Measurements from ENCODE around the gene MED29. TPM values are rescaled to one million over a fixed set of nuclear protein-coding genes. Genes with fewer than 3 reads are reported as not detected.

MED29 gene, protein sequence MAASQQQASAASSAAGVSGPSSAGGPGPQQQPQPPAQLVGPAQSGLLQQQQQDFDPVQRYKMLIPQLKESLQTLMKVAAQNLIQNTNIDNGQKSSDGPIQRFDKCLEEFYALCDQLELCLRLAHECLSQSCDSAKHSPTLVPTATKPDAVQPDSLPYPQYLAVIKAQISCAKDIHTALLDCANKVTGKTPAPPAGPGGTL
- polyA plus RNA-seq (2014; cell fraction: cytosol; rRNA removed), result 22.6 and 23.4 TPM in 2 replicates
- polyA plus RNA-seq (2014; cell fraction: nucleus; rRNA removed), result 5.6 and 6.3 TPM in 2 replicates

DNA sequence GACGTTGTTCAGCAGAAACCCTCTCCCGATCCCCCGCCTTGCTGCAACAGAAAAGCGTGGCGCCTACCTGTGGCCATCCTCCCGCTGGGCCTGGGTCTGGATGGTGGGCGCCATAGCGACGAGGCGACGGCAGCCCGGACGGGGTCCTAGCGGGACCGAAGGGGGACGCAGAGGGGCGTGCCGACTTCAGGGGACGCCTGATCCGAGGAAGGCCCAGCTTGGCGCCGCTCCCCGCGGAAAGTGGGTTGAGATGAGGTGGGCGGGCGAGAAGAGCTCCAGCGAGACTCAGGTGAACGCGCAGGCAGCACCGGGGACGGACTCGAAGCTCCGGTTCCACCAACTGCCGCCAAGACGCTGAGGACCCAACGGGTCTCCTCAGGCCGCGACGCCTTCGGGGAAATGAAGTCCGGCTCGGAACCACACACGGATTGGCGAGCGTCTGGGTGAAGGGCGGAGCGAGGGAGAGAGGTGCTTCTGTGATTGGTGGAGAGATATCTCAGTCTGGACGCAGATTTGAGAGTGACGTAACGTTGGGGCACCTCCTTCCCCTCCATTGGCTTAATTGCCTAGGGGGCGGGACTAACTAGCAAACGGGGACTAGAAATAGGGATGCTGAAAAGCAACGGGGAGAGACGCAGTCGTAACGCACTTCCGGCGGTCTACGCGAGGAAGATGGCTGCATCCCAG lies at the start of gene MED29, which contains the start of gene PAF1:
Gene MED29, plus strand, starts transcription at position 628 of the 687 bp plus-strand sequence. Its CDS starts 45 bp downstream, at position 673.
Gene PAF1, minus strand, starts transcription at position 356 of the 687 bp plus-strand sequence. Its CDS starts 242 bp downstream, at position 114.
- DNase-seq (ENCODE audit: low spot score), result peak; percentile 99

DNA sequence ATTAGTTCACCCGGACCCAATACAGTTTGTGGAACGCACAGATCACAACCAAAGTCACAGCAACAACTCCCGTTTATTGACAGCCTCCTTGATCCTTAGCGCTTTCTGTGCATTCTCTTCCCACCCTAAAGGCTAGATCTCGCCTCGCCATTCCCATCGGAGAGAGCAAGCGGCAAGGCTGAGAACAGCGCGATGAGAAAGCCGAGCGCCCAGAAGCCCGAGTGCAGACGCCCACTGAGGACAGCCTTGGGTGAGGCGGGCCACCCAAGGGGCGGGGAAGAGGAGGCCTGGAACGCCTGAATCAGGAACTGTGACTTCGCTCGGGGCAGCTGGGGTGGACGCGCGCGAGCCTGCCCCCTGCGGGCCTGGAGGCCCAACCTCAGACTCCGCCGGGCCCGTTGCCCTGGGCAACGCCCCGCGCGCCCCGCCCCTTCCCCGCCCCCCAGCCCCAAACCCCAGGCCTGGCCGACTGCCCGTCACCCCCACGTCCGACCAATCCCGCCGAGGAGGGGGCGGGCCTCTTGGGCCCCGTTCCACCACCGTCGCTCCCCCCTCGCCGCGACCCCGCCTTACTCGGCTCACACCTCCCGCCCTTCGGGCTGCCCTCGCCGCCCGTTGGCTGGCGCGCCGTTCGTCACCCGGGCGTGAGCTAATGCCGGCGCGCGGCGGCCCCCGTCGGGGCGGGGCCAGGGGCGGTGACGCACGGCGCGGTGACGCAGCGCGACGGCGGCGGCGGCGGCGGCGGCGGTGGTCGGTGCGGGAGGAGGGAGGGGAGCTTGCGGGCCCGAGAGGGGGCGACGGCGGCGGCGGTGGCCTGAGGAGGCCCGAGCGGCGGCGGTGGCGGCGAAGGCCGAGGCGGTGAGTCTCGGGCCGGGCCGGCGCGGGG lies 49.2 kb upstream of the MED29 start, which contains the start of gene SAMD4B:
Gene SAMD4B, plus strand, starts transcription at position 703 of the 886 bp plus-strand sequence. CDS start 14,473 bp downstream, outside the sequence.
- peak; percentile 96 for DNase-seq (ENCODE audit: low spot score)

DNA sequence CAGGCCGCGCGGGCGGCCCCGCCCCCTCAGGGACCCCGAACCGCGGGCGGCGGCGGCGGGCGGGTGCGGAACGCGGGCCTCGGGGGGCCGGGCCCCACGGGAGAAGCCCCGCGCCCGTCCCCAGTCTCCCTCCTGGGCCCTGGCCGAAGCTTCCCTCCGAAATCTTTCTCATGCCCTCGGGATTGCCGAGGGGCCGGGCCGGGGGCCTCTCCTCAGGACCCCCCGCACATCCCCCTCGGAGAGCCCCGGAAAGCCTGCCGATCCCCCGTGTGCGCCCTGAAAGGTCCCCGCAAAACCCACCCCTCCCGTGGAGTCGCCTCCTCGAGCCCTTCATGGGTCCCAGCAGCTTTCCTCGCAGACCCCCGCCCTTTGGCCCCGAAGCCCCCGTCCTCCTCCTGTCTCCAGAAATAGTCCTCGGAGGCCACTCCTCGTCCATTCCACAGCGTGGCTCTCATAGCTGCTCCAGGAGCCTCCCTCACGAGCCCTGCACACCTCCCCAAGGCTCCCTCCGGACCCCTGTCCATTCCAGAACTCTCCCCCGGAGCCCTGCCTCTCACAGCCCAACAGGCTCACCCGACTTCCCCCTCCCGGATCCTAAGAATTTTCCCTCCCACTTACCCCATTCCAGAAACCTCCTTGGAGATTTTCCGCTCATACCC lies 48.4 kb upstream of the MED29 start:
- DNase-seq (ENCODE audit: low spot score), result no peak

DNA sequence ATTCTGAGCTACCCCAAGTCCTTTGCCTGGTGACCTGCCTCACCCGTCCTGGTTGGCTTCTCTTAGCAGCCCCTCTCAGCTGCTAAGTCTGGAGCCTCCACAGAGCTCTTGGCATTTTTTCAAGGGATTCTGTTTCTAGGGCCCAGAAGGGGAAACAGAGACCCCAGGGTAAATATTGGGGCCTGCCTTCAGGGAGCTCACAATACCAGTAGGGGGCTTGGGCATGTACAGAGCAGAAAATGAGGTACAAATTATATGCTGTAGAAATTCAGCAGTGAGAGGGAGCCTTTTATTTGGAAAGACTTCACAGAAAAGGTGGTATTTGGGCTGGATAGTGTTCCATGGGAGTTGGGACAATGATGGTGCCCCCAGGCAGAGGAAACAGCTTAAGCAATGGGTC lies 45.2 kb upstream of the MED29 start:
- DNase-seq (ENCODE audit: low spot score), result no peak

DNA sequence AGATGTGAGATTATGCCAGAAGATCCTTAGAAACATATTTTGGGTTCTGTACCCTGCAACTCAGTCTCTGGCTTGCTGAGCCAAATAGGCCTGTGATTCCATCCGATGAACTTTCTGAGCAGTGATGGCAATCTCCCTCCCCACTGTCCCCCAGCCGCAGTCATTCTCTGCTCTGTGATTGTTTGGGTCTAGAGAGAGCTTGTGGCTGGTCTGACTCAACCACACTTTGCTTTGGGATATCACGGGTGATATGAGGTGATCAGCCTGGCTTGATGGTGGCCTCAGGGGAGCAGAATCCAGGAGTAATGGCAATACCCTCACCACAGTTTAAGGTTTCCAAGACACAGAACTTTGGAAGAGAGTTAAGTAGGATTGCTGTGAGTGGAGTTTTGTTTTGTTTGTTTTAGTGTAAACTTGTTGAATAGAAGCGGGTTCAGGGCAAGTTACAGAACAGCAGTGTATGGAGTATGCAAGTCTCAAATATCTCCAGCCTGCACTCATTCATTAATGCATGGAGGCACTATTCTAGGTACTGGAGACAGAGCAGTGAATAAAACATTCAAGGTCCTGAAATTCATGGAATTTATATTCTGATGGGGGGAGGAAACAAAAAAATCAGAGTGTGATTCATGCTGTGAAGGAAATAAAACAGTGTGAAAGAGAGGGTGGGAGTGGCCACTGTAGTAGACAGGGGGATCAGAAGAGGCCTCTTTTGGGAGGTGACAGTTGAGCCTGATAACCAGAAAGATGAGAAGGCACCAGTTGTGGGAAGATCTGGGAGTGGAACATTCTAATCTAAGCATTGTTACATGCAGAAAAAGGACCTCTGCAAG lies 43.6 kb upstream of the MED29 start:
- no peak for DNase-seq (ENCODE audit: low spot score)

DNA sequence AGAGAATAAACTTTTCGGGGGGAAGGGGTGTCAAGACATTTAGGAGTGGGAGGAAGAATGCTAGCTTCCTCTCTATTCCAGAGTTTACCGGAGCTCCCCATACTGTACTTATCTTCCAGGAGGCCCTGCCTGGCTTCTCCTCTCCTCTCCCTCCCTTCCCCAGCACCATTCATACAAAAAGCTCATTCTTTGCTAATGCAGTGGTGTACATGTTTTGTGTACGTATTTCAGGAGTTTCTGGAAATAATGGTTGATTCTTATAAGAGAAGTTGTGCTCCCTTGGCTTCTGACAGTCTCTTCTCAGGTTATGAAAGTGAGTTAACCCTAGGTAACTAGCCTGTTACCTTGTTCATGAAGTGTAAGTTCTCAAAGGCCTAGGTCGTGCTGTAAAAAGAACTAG lies 41.9 kb upstream of the MED29 start:
- no peak for DNase-seq (ENCODE audit: low spot score)

DNA sequence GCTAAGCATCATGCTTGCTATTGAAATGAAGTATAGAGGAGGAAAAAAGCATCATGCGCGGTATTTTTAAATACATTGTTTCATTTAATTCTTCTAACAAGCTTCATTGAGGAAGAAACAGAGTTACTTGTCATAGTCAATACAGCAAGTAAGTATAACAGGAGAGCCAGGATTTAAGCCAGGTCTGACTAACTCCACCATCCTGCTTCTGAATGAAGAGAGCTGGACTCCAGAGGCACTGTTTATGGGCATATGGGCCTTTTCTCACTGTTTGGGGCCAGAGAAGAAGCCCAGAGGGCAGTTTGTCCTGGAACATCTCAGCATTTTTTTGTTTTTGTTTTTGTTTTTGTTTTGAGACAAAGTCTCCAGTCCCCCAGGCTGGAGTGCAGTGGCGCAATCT lies 41.0 kb upstream of the MED29 start:
- DNase-seq (ENCODE audit: low spot score), result no peak

DNA sequence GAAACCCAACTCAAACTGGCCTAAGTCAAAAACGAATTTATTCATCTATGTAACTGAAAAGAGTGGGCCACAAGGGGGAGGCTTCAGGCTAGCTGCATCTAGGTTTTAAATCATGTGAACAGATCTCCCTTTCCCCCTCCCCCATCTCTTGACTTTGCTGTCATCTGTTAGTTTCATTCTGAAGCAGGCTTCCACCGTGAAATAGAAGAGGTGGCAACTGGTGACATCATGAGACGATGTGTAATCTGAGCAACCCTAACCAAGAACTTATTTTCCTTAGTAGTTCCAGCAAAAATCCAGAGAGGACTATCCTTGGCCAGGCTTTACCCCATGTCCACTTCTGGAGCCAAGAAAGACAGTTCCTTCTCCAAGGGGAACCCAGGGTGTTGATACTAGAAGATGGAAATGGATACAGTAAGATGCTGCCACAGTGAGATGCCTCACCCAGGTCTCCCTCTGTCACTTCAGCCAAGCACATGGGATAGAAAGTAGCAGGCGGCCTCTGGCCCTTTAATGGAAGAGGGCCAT lies 39.6 kb upstream of the MED29 start:
- no peak for DNase-seq (ENCODE audit: low spot score)

DNA sequence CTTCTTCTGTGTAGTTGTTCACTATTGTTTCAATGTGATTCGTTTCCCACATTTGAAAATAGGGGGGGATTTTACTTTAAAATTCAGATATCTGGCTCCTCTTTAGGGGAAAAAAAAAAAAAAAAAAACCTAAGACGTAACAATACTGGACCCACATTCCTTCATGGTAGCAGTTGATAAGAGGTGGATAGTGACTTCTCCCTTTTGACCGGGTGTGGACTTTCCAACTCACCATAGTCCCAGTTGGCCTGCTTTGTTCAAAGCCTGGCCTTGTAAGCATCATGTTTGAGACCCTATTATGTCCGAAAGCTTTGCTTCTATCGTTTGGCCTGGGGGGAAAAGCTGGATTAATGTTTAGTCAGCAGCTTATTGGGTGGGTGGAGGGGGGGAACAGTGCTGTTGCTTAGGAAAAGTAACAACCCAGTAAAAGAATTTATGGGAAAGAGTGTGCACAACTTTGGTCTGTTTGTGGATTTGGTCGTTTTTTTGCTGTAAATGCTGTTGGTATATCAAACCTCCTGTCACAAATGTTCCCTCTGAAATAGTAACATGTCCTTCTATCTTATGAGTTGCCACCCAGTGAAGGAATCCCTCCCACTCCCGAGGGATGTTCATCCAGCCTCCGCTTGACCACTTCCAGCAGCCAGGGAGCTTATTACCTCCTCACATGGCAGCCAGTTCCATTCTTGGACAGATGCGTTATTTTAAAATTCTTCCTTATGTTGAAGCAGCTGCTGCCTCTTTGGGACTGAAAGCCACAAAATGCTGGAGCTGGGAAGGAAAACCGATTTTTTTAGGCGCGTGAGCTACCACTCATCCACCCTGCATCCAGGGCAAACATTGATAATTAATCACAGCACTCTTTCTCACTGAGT lies 38.6 kb upstream of the MED29 start:
- no peak for DNase-seq (ENCODE audit: low spot score)

DNA sequence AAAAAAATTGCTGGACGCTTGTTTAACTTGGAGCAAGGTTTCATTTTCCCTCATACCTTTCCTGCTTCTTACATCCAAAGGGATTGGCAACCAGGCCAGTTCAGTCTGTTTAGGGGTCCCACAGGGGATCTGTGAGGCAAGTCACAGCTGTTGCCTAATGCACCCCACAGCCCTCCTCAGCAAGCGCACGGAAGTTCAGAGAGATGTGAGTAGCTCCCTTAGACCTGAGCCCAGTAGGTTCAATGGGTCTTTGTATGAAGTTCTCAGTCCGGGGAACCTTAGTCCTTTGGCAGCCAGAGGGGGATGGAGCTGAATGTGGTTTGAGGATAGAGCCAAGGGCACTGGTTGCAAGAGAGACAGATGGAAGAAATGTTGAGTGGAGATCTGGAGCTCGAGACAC lies 35.9 kb upstream of the MED29 start:
- no peak for DNase-seq (ENCODE audit: low spot score)

DNA sequence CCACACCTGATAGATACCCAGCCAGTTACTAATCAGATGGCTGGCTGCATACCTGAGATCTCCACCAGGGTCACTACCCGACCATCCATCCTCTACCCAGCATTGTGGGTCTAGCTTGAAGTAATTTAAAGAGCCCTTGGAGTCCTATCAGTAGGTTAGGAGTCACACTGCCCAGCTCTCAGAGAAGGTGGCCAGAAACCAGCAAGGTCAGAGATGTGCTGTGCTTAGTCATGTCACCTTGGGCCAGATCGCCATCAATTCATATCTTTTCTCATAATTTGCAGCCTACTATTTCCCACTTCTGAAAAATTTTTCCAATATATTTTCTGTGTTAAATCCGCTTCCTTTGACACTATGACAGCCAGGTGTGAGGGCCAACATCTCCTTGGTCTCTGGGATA lies 35.1 kb upstream of the MED29 start:
- no peak for DNase-seq (ENCODE audit: low spot score)

DNA sequence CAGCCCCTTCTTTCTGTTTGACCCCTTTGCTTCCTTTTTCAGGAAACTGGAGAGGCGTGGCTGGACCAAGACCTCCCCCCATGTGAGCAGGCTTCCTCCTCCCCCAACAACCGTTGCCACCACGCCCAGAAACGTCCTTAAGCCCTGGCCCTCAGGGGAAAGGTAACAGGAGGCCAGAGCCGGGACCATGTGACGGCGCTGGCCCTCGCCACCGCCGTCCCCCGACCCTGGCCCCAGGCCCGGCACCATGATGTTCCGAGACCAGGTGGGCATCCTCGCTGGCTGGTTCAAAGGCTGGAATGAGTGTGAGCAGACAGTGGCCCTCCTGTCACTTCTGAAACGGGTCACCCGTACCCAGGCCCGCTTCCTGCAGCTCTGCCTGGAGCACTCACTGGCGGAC lies 34.5 kb upstream of the MED29 start:
- no peak for DNase-seq (ENCODE audit: low spot score)

DNA sequence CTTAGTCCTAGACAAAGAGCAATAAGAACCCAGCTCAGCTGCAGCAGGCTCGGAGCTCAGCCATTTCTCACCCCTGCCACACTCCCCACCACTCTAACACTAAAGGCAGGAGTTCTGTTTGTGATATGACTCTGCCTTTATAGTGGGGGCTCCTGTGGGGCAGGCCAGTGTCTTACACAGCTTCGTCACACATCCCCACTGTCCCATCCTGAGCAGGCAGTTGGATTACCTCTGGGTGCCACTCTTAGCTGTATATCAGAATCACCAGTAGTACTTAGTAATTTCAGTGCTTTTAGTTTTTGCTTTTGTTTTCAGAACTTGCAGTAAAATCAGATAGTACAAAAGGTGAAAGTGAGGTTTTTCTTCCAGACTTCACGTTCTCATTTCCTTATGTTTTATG lies 32.2 kb upstream of the MED29 start:
- DNase-seq (ENCODE audit: low spot score), result no peak

DNA sequence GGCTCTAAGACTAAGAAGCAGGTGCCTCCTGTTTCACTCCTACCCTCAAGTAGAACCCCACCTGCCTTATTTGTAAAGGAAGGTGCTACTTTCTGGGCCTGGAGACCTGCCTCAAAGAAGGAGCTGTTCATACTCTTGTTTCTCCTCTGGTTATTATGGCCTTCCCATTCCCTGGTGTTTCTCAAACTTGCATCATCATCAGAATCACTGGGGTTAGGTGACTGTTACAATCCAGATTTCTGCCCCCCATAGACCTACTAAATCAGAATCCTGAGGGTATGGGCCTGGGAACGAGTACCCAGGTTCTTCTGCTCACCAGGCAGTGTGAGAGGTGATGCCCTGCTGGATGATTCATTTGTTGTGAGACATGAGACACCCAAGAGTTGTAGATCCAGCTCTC lies 30.6 kb upstream of the MED29 start:
- no peak for DNase-seq (ENCODE audit: low spot score)

DNA sequence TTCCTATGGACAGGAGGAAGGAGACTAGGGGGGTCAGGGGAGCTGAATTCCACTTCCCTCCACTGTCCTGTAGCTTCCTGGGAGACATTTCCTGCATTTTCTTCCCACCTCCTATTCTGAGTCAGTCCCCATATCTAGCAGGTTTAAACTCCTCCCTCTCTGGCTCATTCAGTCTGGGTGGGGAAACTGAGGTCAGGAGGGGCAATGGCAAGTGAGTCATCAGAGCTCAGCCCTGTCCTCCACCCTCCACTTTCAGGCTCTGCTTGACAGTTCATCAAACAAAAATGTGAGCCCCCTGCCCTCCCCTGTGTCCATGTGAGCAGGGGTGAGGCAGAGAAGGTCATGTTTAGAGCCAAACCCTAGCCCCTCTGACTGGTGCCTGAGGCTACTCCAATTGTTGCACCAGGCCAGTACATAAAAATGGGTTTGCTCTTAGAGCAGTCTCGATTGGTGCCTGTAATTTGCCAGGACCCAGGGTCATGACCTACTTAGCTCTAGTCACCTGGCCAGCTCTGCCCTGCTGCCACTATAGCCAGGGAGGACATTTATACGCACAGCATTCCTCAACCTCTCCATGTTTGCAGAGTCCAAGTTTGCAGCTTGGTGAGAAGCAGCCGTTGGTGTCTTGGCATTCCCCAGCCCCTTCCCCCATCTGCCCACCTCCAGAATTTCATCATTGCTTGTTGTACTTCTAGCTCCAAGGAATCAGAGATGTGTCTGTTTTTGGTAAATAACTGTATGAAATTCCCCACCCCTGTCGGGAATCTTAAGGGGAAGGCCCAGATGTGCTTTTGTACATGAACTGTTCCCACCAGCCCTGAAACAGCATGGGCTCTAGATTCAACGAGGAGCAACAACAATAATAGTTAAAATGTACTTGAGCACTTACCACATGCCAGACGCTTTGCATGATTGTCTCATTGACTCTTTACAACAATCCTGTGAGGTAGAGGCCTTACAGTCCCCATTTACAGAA lies 28.2 kb upstream of the MED29 start:
- DNase-seq (ENCODE audit: low spot score), result no peak

DNA sequence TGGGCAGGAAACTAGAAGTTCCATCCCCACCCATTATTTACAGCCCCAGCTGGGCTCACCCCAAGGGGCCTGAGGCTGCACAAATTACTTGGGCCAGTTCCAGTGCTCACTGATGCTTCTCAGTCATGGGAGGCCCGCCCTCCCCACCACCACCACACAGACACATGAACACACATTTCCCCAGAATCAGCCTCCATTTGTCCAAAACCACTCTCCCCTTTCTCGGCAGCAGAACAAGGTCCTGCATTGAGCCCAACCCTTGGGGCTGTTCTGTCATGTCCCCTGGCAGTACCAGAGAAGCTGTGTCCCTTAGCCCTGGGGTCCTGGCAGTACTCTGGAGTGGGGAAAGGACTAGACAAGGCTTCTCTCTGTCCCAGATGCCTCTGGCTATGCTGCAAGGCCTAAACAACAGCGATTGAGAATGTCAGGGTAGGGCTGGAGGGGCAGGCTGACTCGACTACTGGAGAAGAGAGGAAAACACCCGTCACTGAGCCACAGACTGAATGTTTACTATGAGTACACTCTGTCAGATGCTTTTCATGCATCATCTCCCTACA lies 27.2 kb upstream of the MED29 start:
- no peak for DNase-seq (ENCODE audit: low spot score)

DNA sequence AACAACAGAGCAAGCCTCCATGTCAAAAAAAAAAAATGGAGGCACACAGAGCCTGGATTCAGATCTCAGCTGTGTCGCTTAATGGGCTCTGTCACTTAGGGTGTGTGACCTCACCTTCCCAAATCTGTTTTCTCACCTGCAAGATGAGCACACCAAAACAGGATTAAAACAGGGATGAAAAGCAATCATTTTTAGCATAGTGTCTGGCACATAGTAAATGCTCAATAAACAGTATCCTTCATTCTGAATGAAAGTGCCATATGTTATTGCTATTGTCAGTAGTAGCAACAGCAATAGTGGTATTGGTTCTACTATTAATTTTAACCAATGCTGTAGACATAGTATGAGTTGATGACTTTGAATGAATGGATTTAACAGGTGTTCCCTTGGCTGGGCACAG lies 25.6 kb upstream of the MED29 start:
- no peak for DNase-seq (ENCODE audit: low spot score)

DNA sequence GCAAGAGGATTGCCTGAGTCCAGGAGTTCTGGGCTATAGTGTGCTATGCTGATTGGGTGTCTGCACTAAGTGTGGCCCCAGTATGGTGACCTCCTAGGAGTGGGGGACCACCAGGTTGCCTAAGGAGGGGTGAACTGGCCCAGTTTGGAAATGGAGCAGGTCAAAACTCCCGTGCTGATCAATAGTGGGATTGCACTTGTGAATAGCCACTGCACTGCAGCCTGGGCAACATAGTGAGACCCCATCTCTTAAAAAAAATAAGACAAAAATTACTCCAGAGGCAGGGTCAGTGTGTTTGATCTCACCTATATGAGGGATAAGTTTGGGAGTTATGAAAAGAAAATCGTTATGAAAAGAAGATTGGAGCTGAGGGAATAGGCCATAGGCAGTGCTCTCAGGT lies 22.0 kb upstream of the MED29 start:
- DNase-seq (ENCODE audit: low spot score), result no peak

Data from SK-N-DZ (cell line).